Tibial nerve (tissue), 4 donors: ENCODE measurements around the gene LPIN1. TPM values are rescaled to one million over a fixed set of nuclear protein-coding genes. Genes with fewer than 3 reads are reported as not detected.

Experiments
- DNase-seq, 2 donors: peaks; one replicate each; pipeline ENCODE4 v3.0.0-alpha.2; 2019; ENCODE audit warnings: low spot score in 2 of 2
- H3K27ac ChIP-seq, 4 donors: fragments of 200-600 bp; sonication (generic) in 3 of 4; one replicate each; pipeline ENCODE4 v1.5.1; 2017 to 2019; ENCODE audit warnings: mild to moderate bottlenecking in 1 of 4
- H3K27me3 ChIP-seq, 2 donors: fragments of 200-600 bp; sonication (generic) in 1 of 2; one replicate each; pipeline versions ENCODE4 v1.5.1 to v1.6.0; 2017 to 2019
- H3K36me3 ChIP-seq, 3 donors: fragments of 200-600 bp; sonication (generic); one replicate each; pipeline ENCODE4 v1.5.1; 2018 to 2019
- H3K4me1 ChIP-seq, 4 donors: fragments of 200-600 bp; sonication (generic) in 3 of 4; one replicate each; pipeline ENCODE4 v1.5.1; 2017 to 2019
- H3K4me3 ChIP-seq, 4 donors: fragments of 200-600 bp; sonication (generic) in 3 of 4; one replicate each; pipeline ENCODE4 v1.5.1; 2017 to 2019; ENCODE audit warnings: mild to moderate bottlenecking in 1 of 4, moderate library complexity in 1 of 4
- H3K9me3 ChIP-seq, 4 donors: fragments of 200-600 bp; sonication (generic) in 3 of 4; one replicate each; pipeline ENCODE4 v1.5.1; 2017 to 2019
- CTCF ChIP-seq, 5 experiments: fragments of 200-600 bp in 3 of 5; fragments of 450-650 bp in 2 of 5; sonication (generic) in 3 of 5; IDR thresholded peaks; one replicate each; pipeline ENCODE4 v1.5.1; 2016 to 2019; ENCODE audit warnings: antibody characterized with exemption in 5 of 5, mild to moderate bottlenecking in 3 of 5, moderate library complexity in 2 of 5
- EP300 ChIP-seq, 2 donors: sonication (generic); formaldehyde crosslinking; IDR thresholded peaks; one replicate each; pipeline ENCODE4 v1.6.1; 2017; ENCODE audit warnings: antibody characterized with exemption in 2 of 2, mild to moderate bottlenecking in 1 of 2
- POLR2A ChIP-seq, 2 donors: fragments of 450-650 bp; IDR thresholded peaks; one replicate each; pipeline ENCODE4 v1.6.1; 2017; ENCODE audit warnings: antibody characterized with exemption in 2 of 2, mild to moderate bottlenecking in 2 of 2, moderate library complexity in 2 of 2
- WGBS, 2 donors: methylation state at CpG; one replicate each; pipeline ENCODE4 v1.1.5; 2018; 5-methylcytosine and 5-hydroxymethylcytosine counted together
- total RNA-seq, 4 donors: library from RNA; depleted of rRNA; stranded (reverse); fragments of >200 nt; gene quantifications; one replicate each; pipeline ENCODE4 v1.1.0, GENCODE V29; 2016

LPIN1 gene
- total RNA-seq, 4 donors from 2014 or later = 170 to 202 (median 172) TPM

GRCh38 chr2:11716689-11717321 lies 29.6 kb upstream of the LPIN1 start:
- peaks cover 0 to 45% (median 14%) of the 10 kb centered on the region in 4 donors for H3K4me1 ChIP-seq
- H3K27me3 ChIP-seq = no peaks in the 10 kb centered on the region
- H3K4me3 ChIP-seq = no peak overlapping the region
- H3K27ac ChIP-seq = peak overlapping the region in 2 of 4 donors; percentile 70 to 76
- no peak for TF ChIP-seq CTCF (IDR thresholded peaks at IDR 0.05)
- no peak for TF ChIP-seq POLR2A (IDR thresholded peaks at IDR 0.05)
- TF ChIP-seq EP300 (IDR thresholded peaks at IDR 0.05) = peak in 1 of 2 donors; percentile 84
- 67 to 71% methylated on average over 8 of the region's 8 CpGs for WGBS, 2 donors
- DNase-seq = peak in 1 of 2 donors; percentile 68
- no peaks in the 10 kb centered on the region for H3K36me3 ChIP-seq
- H3K9me3 ChIP-seq = no peaks in the 10 kb centered on the region

- H3K4me1 ChIP-seq = peaks cover 0 to 41% (median 12%) of the 10 kb centered on the region in 4 donors
- H3K27ac ChIP-seq = peak overlapping the region in 2 of 4 donors; percentile 70 to 76
- H3K36me3 ChIP-seq = no peaks in the 10 kb centered on the region
- TF ChIP-seq EP300 (IDR thresholded peaks at IDR 0.05) (no peak), POLR2A (IDR thresholded peaks at IDR 0.05) (no peak), CTCF (IDR thresholded peaks at IDR 0.05) (no peak)
- H3K4me3 ChIP-seq = no peak overlapping the region
- no peak for DNase-seq
- 81% methylated on average over 1 of the region's 1 CpG for WGBS, 2 donors
- no peaks in the 10 kb centered on the region for H3K27me3 ChIP-seq
- no peaks in the 10 kb centered on the region for H3K9me3 ChIP-seq
Observed at GRCh38 chr2:11717623-11718022, 28.8 kb upstream of the LPIN1 start.

- H3K36me3 ChIP-seq = no peaks in the 10 kb centered on the region
- TF ChIP-seq EP300 (IDR thresholded peaks at IDR 0.05) = no peak
- TF ChIP-seq CTCF (IDR thresholded peaks at IDR 0.05) = no peak
- no peak for TF ChIP-seq POLR2A (IDR thresholded peaks at IDR 0.05)
- peak overlapping the region in 1 of 4 donors; percentile 67 for H3K27ac ChIP-seq
- H3K9me3 ChIP-seq = no peaks in the 10 kb centered on the region
- H3K4me3 ChIP-seq = no peak overlapping the region
- no peak for DNase-seq
- H3K27me3 ChIP-seq = no peaks in the 10 kb centered on the region
- H3K4me1 ChIP-seq = peaks cover 0 to 41% (median 12%) of the 10 kb centered on the region in 4 donors
- 65 to 71% methylated on average over 5 of the region's 5 CpGs for WGBS, 2 donors
Observed at GRCh38 chr2:11718606-11719005, 27.8 kb upstream of the LPIN1 start.

GRCh38 chr2:11719230-11719977 lies 27.0 kb upstream of the LPIN1 start:
- TF ChIP-seq CTCF (IDR thresholded peaks at IDR 0.05) (no peak), EP300 (IDR thresholded peaks at IDR 0.05) (no peak), POLR2A (IDR thresholded peaks at IDR 0.05) (no peak)
- peak overlapping the region in 1 of 4 donors; percentile 67 for H3K27ac ChIP-seq
- H3K4me1 ChIP-seq = peaks cover 0 to 41% (median 12%) of the 10 kb centered on the region in 4 donors
- no peaks in the 10 kb centered on the region for H3K27me3 ChIP-seq
- 33% methylated on average over 6 of the region's 6 CpGs for WGBS, 2 donors
- no peaks in the 10 kb centered on the region for H3K36me3 ChIP-seq
- H3K4me3 ChIP-seq = no peak overlapping the region
- H3K9me3 ChIP-seq = no peaks in the 10 kb centered on the region
- DNase-seq = no peak

- H3K36me3 ChIP-seq = no peaks in the 10 kb centered on the region
- H3K9me3 ChIP-seq = no peaks in the 10 kb centered on the region
- H3K27me3 ChIP-seq = no peaks in the 10 kb centered on the region
- 81 to 85% methylated on average over 7 of the region's 7 CpGs for WGBS, 2 donors
- H3K4me3 ChIP-seq = no peak overlapping the region
- TF ChIP-seq EP300 (IDR thresholded peaks at IDR 0.05) = no peak
- no peak for TF ChIP-seq POLR2A (IDR thresholded peaks at IDR 0.05)
- TF ChIP-seq CTCF (IDR thresholded peaks at IDR 0.05) = no peak
- DNase-seq = no peak
- peaks cover 0 to 41% (median 12%) of the 10 kb centered on the region in 4 donors for H3K4me1 ChIP-seq
- no peak overlapping the region for H3K27ac ChIP-seq
Observed at GRCh38 chr2:11720752-11721151, 25.7 kb upstream of the LPIN1 start.
